ENCODE results near the gene INSC.

DNA sequence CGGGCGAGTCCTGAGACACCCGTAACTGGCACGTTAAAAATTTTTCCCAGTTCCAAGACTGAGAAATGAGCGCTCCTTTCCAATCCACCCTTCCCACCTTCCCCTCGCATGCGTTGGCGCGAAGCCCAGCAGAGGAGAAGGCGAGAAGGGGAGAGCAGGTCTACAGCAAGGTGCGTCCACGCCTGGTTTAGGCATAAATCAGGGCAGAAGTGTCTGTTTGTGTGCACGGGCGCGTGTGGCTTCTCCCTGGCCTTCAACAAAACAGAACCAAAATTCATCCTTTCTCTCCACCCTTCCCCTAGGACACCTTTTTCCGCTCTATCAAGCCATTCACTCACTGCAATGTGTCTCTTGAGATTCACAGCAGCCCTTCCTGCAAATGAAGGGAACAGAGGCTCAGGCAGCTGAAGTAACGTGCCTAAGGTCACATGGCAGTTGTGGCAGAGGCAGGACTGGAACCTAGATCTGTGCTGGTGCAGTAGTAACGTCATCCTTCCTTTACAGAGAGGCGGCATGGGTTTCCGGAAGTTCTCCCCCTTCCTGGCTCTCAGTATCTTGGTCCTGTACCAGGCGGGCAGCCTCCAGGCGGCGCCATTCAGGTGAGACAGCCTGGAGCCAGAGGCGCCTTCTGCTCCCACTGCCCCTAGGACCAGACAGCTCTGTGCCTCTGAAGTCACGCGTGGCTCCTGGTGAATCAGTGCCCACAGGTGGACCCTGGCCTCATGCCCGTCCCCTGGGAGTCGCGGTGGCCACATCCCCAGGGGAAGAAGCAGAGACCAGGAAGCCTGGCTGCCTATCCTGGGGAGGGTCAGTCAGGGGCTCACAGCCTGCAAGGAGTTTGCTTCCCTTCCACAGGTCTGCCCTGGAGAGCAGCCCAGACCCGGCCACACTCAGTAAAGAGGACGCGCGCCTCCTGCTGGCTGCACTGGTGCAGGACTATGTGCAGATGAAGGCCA, 40.2 kb upstream of the INSC start:
- TF ChIP-seq, protein P1, sequence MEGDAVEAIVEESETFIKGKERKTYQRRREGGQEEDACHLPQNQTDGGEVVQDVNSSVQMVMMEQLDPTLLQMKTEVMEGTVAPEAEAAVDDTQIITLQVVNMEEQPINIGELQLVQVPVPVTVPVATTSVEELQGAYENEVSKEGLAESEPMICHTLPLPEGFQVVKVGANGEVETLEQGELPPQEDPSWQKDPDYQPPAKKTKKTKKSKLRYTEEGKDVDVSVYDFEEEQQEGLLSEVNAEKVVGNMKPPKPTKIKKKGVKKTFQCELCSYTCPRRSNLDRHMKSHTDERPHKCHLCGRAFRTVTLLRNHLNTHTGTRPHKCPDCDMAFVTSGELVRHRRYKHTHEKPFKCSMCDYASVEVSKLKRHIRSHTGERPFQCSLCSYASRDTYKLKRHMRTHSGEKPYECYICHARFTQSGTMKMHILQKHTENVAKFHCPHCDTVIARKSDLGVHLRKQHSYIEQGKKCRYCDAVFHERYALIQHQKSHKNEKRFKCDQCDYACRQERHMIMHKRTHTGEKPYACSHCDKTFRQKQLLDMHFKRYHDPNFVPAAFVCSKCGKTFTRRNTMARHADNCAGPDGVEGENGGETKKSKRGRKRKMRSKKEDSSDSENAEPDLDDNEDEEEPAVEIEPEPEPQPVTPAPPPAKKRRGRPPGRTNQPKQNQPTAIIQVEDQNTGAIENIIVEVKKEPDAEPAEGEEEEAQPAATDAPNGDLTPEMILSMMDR (conservative IDR thresholded peaks at IDR 0.05; ENCODE audit: low read depth in 2 of 2) = peak; percentile 72 to 92
- TF ChIP-seq POLR2AphosphoS5 (IDR thresholded peaks at IDR 0.05; ENCODE audit: low read depth) (no peak), EZH2phosphoT487 (IDR thresholded peaks at IDR 0.05; ENCODE audit: unreplicated experiment) (no peak), EZH2 (IDR thresholded peaks at IDR 0.05; ENCODE audit: low read depth, unreplicated experiment) (peak; percentile 20), JUNB (IDR thresholded peaks at IDR 0.05; ENCODE audit: unreplicated experiment) (no peak), CREB1 (CRISPR knock-in tag; IDR thresholded peaks at IDR 0.05; ENCODE audit: low read depth) (peak; percentile 72), ZNF331 (CRISPR knock-in tag; IDR thresholded peaks at IDR 0.05; ENCODE audit: low read depth) (no peak), STAT1 (IDR thresholded peaks at IDR 0.05; ENCODE audit: unreplicated experiment) (no peak), ZNF114 (CRISPR knock-in tag; IDR thresholded peaks at IDR 0.05) (peak; percentile 19; the same call in 1 of the 2 replicates), NANOG (IDR thresholded peaks at IDR 0.05; ENCODE audit: borderline replicate concordance) (no peak)
- TF ChIP-seq, protein P2, sequence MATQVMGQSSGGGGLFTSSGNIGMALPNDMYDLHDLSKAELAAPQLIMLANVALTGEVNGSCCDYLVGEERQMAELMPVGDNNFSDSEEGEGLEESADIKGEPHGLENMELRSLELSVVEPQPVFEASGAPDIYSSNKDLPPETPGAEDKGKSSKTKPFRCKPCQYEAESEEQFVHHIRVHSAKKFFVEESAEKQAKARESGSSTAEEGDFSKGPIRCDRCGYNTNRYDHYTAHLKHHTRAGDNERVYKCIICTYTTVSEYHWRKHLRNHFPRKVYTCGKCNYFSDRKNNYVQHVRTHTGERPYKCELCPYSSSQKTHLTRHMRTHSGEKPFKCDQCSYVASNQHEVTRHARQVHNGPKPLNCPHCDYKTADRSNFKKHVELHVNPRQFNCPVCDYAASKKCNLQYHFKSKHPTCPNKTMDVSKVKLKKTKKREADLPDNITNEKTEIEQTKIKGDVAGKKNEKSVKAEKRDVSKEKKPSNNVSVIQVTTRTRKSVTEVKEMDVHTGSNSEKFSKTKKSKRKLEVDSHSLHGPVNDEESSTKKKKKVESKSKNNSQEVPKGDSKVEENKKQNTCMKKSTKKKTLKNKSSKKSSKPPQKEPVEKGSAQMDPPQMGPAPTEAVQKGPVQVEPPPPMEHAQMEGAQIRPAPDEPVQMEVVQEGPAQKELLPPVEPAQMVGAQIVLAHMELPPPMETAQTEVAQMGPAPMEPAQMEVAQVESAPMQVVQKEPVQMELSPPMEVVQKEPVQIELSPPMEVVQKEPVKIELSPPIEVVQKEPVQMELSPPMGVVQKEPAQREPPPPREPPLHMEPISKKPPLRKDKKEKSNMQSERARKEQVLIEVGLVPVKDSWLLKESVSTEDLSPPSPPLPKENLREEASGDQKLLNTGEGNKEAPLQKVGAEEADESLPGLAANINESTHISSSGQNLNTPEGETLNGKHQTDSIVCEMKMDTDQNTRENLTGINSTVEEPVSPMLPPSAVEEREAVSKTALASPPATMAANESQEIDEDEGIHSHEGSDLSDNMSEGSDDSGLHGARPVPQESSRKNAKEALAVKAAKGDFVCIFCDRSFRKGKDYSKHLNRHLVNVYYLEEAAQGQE (IDR thresholded peaks at IDR 0.05; ENCODE audit: unreplicated experiment) = no peak
- TF ChIP-seq, protein P3, sequence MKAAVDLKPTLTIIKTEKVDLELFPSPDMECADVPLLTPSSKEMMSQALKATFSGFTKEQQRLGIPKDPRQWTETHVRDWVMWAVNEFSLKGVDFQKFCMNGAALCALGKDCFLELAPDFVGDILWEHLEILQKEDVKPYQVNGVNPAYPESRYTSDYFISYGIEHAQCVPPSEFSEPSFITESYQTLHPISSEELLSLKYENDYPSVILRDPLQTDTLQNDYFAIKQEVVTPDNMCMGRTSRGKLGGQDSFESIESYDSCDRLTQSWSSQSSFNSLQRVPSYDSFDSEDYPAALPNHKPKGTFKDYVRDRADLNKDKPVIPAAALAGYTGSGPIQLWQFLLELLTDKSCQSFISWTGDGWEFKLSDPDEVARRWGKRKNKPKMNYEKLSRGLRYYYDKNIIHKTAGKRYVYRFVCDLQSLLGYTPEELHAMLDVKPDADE (IDR thresholded peaks at IDR 0.05) = no peak
- TF ChIP-seq, protein P4, sequence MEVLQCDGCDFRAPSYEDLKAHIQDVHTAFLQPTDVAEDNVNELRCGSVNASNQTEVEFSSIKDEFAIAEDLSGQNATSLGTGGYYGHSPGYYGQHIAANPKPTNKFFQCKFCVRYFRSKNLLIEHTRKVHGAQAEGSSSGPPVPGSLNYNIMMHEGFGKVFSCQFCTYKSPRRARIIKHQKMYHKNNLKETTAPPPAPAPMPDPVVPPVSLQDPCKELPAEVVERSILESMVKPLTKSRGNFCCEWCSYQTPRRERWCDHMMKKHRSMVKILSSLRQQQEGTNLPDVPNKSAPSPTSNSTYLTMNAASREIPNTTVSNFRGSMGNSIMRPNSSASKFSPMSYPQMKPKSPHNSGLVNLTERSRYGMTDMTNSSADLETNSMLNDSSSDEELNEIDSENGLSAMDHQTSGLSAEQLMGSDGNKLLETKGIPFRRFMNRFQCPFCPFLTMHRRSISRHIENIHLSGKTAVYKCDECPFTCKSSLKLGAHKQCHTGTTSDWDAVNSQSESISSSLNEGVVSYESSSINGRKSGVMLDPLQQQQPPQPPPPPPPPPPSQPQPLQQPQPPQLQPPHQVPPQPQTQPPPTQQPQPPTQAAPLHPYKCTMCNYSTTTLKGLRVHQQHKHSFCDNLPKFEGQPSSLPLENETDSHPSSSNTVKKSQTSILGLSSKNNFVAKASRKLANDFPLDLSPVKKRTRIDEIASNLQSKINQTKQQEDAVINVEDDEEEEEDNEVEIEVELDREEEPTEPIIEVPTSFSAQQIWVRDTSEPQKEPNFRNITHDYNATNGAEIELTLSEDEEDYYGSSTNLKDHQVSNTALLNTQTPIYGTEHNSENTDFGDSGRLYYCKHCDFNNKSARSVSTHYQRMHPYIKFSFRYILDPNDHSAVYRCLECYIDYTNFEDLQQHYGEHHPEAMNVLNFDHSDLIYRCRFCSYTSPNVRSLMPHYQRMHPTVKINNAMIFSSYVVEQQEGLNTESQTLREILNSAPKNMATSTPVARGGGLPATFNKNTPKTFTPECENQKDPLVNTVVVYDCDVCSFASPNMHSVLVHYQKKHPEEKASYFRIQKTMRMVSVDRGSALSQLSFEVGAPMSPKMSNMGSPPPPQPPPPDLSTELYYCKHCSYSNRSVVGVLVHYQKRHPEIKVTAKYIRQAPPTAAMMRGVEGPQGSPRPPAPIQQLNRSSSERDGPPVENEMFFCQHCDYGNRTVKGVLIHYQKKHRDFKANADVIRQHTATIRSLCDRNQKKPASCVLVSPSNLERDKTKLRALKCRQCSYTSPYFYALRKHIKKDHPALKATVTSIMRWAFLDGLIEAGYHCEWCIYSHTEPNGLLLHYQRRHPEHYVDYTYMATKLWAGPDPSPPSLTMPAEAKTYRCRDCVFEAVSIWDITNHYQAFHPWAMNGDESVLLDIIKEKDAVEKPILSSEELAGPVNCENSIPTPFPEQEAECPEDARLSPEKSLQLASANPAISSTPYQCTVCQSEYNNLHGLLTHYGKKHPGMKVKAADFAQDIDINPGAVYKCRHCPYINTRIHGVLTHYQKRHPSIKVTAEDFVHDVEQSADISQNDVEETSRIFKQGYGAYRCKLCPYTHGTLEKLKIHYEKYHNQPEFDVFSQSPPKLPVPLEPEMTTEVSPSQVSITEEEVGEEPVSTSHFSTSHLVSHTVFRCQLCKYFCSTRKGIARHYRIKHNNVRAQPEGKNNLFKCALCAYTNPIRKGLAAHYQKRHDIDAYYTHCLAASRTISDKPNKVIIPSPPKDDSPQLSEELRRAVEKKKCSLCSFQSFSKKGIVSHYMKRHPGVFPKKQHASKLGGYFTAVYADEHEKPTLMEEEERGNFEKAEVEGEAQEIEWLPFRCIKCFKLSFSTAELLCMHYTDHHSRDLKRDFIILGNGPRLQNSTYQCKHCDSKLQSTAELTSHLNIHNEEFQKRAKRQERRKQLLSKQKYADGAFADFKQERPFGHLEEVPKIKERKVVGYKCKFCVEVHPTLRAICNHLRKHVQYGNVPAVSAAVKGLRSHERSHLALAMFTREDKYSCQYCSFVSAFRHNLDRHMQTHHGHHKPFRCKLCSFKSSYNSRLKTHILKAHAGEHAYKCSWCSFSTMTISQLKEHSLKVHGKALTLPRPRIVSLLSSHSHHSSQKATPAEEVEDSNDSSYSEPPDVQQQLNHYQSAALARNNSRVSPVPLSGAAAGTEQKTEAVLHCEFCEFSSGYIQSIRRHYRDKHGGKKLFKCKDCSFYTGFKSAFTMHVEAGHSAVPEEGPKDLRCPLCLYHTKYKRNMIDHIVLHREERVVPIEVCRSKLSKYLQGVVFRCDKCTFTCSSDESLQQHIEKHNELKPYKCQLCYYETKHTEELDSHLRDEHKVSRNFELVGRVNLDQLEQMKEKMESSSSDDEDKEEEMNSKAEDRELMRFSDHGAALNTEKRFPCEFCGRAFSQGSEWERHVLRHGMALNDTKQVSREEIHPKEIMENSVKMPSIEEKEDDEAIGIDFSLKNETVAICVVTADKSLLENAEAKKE (CRISPR knock-in tag; IDR thresholded peaks at IDR 0.05) = peak; percentile 79; the same call in 1 of the 2 replicates

Measured in GM23338 (cell line).